Tibial artery (tissue), 4 donors: Measurements from ENCODE around the gene RXRA.
A peak's percentile ranks its signal among the peaks of the same experiment; 100 is the strongest.
"Not testable (repeated sequence)": the region's sequence is repeated elsewhere in the genome, so short reads cannot be mapped to it uniquely, and the experiment has no call there.

Experiments used
- DNase-seq, 2 donors: peaks; one replicate each; pipeline ENCODE4 v3.0.0-alpha.2; 2019
- H3K27ac ChIP-seq, 2 donors: fragments of 200-600 bp; sonication (generic) in 1 of 2; 1 replicate in 1 of 2; 2 replicates in 1 of 2; pipeline ENCODE4 v1.5.1; 2018 to 2019; ENCODE audit warnings: mild to moderate bottlenecking in 1 of 2
- H3K27me3 ChIP-seq, 2 donors: fragments of 200-600 bp; sonication (generic) in 1 of 2; one replicate each; pipeline versions ENCODE4 v1.5.1 to v1.6.0; 2016 to 2019
- H3K36me3 ChIP-seq, 3 donors: fragments of 200-600 bp; sonication (generic) in 2 of 3; one replicate each; pipeline ENCODE4 v1.5.1; 2016 to 2019; ENCODE audit warnings: mild to moderate bottlenecking in 2 of 3
- H3K4me1 ChIP-seq, 4 donors: fragments of 200-600 bp; sonication (generic) in 2 of 4; 1 replicate in 3 of 4; 2 replicates in 1 of 4; pipeline ENCODE4 v1.5.1; 2016 to 2019
- H3K4me3 ChIP-seq, 2 donors: fragments of 200-600 bp; sonication (generic) in 1 of 2; 1 replicate in 1 of 2; 2 replicates in 1 of 2; pipeline ENCODE4 v1.5.1; 2018 to 2019; ENCODE audit warnings: mild to moderate bottlenecking in 2 of 2
- H3K9me3 ChIP-seq, 3 donors: fragments of 200-600 bp; sonication (generic) in 1 of 3; one replicate each; pipeline ENCODE4 v1.5.1; 2016 to 2019
- CTCF ChIP-seq, 2 experiments: fragments of 200-600 bp in 1 of 2; fragments of 450-650 bp in 1 of 2; IDR thresholded peaks; one replicate each; pipeline ENCODE4 v1.5.1; 2017 to 2019; ENCODE audit warnings: antibody characterized with exemption in 2 of 2, mild to moderate bottlenecking in 1 of 2, moderate library complexity in 1 of 2
- intact Hi-C: fragments of 100-400 bp; cut with DNase I; formaldehyde crosslinking; loops from one replicate; pipeline ENCODE4 v1.15.0; 2023; ENCODE audit warnings: low total_unique reads

Gene RXRA

GRCh38 chr9:134307674-134308638 lies 18.3 kb upstream of the RXRA start:
- intact Hi-C loops = no loop called here

GRCh38 chr9:134308639-134309220 lies 17.5 kb upstream of the RXRA start:
- intact Hi-C loops, H3K4me3 ChIP-seq, H3K4me1 ChIP-seq, H3K27ac ChIP-seq, H3K36me3 ChIP-seq: not testable (repeated sequence)
- peak in 1 of 2 donors; percentile 25 for DNase-seq
- peaks cover 0 to 13% of the 10 kb centered on the region in 2 donors for H3K27me3 ChIP-seq
- peaks cover 3 to 18% (median 4%) of the 10 kb centered on the region in 3 donors for H3K9me3 ChIP-seq

More at GRCh38 chr9:134307674-134308638, 18.3 kb upstream of the RXRA start:
- peak in 1 of 2 donors; percentile 24 for DNase-seq
- H3K27me3 ChIP-seq = peaks cover 0 to 13% of the 10 kb centered on the region in 2 donors
- no peak overlapping the region for H3K4me3 ChIP-seq
- no peak for TF ChIP-seq CTCF (IDR thresholded peaks at IDR 0.05)
- peaks cover under 1 to 13% (median 3%) of the 10 kb centered on the region in 3 donors for H3K9me3 ChIP-seq
- no peaks in the 10 kb centered on the region for H3K4me1 ChIP-seq
- H3K27ac ChIP-seq = no peak overlapping the region
- H3K36me3 ChIP-seq = no peaks in the 10 kb centered on the region

- no peak overlapping the region for H3K27ac ChIP-seq
- intact Hi-C loops = loop anchor here (5.0 kb wide), 1 partner anchor 51 kb away; no protein-coding TSS in a partner anchor
- H3K36me3 ChIP-seq = no peaks in the 10 kb centered on the region
- no peak overlapping the region for H3K4me3 ChIP-seq
- peak in 1 of 2 donors; percentile 17 for DNase-seq
- peaks cover 3 to 18% (median 4%) of the 10 kb centered on the region in 3 donors for H3K9me3 ChIP-seq
- H3K4me1 ChIP-seq = peaks cover 0 to 18% (median 8%) of the 10 kb centered on the region in 4 donors
- no peak for TF ChIP-seq CTCF (IDR thresholded peaks at IDR 0.05)
- H3K27me3 ChIP-seq = no peaks in the 10 kb centered on the region
Observed at GRCh38 chr9:134313470-134313869, 12.8 kb upstream of the RXRA start.

GRCh38 chr9:134314039-134314949 lies 12.0 kb upstream of the RXRA start:
- intact Hi-C loops = loop anchor here (5.0 kb wide), 1 partner anchor 52 kb away; no protein-coding TSS in a partner anchor
- no peak overlapping the region for H3K27ac ChIP-seq
- H3K4me1 ChIP-seq = peaks cover 0 to 18% (median 8%) of the 10 kb centered on the region in 4 donors
- peaks cover 0 to 6% of the 10 kb centered on the region in 2 donors for H3K27me3 ChIP-seq
- no peak for TF ChIP-seq CTCF (IDR thresholded peaks at IDR 0.05)
- peak in 1 of 2 donors; percentile 48 for DNase-seq
- H3K4me3 ChIP-seq = no peak overlapping the region
- H3K9me3 ChIP-seq = peaks cover 3 to 18% (median 4%) of the 10 kb centered on the region in 3 donors
- no peaks in the 10 kb centered on the region for H3K36me3 ChIP-seq

- no peak overlapping the region for H3K4me3 ChIP-seq
- peak in 1 of 2 donors; percentile 58 for DNase-seq
- intact Hi-C loops = loop anchor here (5.0 kb wide), 1 partner anchor 53 kb away; no protein-coding TSS in a partner anchor
- H3K36me3 ChIP-seq = no peaks in the 10 kb centered on the region
- peaks cover 0 to 18% (median 8%) of the 10 kb centered on the region in 4 donors for H3K4me1 ChIP-seq
- no peak overlapping the region for H3K27ac ChIP-seq
- no peak for TF ChIP-seq CTCF (IDR thresholded peaks at IDR 0.05)
- H3K27me3 ChIP-seq = peaks cover 0 to 10% of the 10 kb centered on the region in 2 donors
- peaks cover 3 to 18% (median 4%) of the 10 kb centered on the region in 3 donors for H3K9me3 ChIP-seq
Observed at GRCh38 chr9:134314950-134315715, 11.1 kb upstream of the RXRA start.
